ENCODE data around the gene NOL9.

Gene NOL9

GRCh38 chr1:6519491-6519934, 34.8 kb downstream of the NOL9 start:
- DNase-seq, result no peak

GRCh38 chr1:6517435-6517851, 36.9 kb downstream of the NOL9 start:
- DNase-seq, result no peak

GRCh38 chr1:6515771-6516170, 38.5 kb downstream of the NOL9 start:
- no peak for DNase-seq

- no peak for DNase-seq
These were observed 41.0 kb downstream of the NOL9 start for GRCh38 chr1:6513320-6513801.

GRCh38 chr1:6512908-6513280, 41.4 kb downstream of the NOL9 start:
- DNase-seq, result no peak

- DNase-seq, result no peak
These were observed 41.9 kb downstream of the NOL9 start for GRCh38 chr1:6512245-6512907.

GRCh38 chr1:6511561-6512244, 42.6 kb downstream of the NOL9 start:
- DNase-seq, result no peak

GRCh38 chr1:6511056-6511455, 43.3 kb downstream of the NOL9 start:
- no peak for DNase-seq

GRCh38 chr1:6510493-6510892, 43.8 kb downstream of the NOL9 start:
- DNase-seq, result no peak

GRCh38 chr1:6509919-6510291, 44.4 kb downstream of the NOL9 start:
- no peak for DNase-seq

- no peak for DNase-seq
These were observed 44.9 kb downstream of the NOL9 start for GRCh38 chr1:6509220-6509918.

- no peak for DNase-seq
These were observed 45.5 kb downstream of the NOL9 start for GRCh38 chr1:6508816-6509189.

- DNase-seq, result no peak
These were observed 46.0 kb downstream of the NOL9 start for GRCh38 chr1:6508154-6508815.

- DNase-seq, result no peak
These were observed 46.8 kb downstream of the NOL9 start for GRCh38 chr1:6507461-6507911.

GRCh38 chr1:6507037-6507428, 47.3 kb downstream of the NOL9 start:
- DNase-seq, result no peak

- no peak for DNase-seq
These were observed 47.9 kb downstream of the NOL9 start for GRCh38 chr1:6506210-6507036.

- no peak for DNase-seq
These were observed 48.7 kb downstream of the NOL9 start for GRCh38 chr1:6505367-6506209.

GRCh38 chr1:6504887-6505286, 49.4 kb downstream of the NOL9 start:
- no peak for DNase-seq

GRCh38 chr1:6503884-6504602, 50.3 kb downstream of the NOL9 start:
- DNase-seq, result no peak

GRCh38 chr1:6502000-6502891, 52.1 kb downstream of the NOL9 start:
- DNase-seq, result no peak

Measured in activated CD4-positive, alpha-beta T cell treated with anti-CD3 and anti-CD28 coated beads for 4 hours (primary cell).